Inflammatory macrophage treated with lipopolysaccharide for 1 hour (primary cell): ENCODE results near the gene DNAJB12.
"Not testable (repeated sequence)": the region's sequence is repeated elsewhere in the genome, so short reads cannot be mapped to it uniquely, and the experiment has no call there.

ENCODE experiments used
- DNase-seq, 2 donors: peaks; one replicate each; pipeline ENCODE4 v3.0.0-alpha.2; 2020 to 2022

Gene DNAJB12

GRCh38 chr10:72354356-72355213 lies at the start of gene DNAJB12:
DNAJB12 (minus strand) TSS chr10:72354919; CDS start chr10:72354897, 22 bp downstream.
- peak; percentile 91 to 95 for DNase-seq

DNA sequence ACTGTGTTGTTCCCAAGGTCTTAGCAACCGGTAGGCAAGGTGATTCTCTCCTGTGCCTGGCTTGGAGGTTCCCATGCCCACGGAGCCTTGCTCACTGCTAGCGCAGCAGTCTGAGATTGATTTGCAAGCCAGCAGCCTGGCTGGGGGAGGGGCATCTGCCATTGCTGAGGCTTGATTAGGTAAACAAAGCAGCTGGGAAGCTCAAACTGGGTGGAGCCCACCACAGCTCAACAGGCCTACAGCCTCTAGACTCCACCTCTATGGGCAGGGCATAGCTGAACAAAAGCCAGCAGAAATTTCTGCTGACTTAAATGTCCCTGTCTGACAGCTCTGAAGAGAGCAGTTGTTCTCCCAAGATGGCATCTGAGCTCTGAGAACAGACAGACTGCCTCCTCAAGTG lies 40.9 kb upstream of the DNAJB12 start:
- not testable (repeated sequence) for DNase-seq

- DNase-seq = peak in 1 of 2 donors; percentile 8
These were observed 37.9 kb upstream of the DNAJB12 start for GRCh38 chr10:72392571-72392970.

- no peak for DNase-seq
These were observed 36.0 kb upstream of the DNAJB12 start for GRCh38 chr10:72390764-72391163.

GRCh38 chr10:72389716-72390115 lies 35.0 kb upstream of the DNAJB12 start:
- no peak for DNase-seq

DNA sequence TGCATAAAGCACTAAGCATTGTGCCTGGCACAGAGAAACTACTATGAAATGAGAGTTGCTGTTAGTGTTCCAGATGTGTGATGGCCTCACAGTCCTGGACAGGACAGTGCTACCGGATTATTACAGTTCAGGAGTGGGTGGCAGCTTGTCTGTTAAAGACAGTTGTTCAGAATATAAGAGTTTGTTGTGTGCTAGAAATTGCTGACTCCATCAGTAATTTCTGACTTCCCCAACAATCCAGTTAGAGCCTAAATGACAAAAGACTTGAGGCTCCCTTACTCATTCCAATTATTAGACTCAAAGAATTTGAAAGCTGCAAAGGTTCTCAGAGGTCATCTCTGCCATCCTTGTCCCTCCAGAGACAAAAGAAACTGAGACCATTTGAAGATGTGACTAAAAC lies 34.3 kb upstream of the DNAJB12 start:
- no peak for DNase-seq

- no peak for DNase-seq
These were observed 33.3 kb upstream of the DNAJB12 start for GRCh38 chr10:72388062-72388461.

DNA sequence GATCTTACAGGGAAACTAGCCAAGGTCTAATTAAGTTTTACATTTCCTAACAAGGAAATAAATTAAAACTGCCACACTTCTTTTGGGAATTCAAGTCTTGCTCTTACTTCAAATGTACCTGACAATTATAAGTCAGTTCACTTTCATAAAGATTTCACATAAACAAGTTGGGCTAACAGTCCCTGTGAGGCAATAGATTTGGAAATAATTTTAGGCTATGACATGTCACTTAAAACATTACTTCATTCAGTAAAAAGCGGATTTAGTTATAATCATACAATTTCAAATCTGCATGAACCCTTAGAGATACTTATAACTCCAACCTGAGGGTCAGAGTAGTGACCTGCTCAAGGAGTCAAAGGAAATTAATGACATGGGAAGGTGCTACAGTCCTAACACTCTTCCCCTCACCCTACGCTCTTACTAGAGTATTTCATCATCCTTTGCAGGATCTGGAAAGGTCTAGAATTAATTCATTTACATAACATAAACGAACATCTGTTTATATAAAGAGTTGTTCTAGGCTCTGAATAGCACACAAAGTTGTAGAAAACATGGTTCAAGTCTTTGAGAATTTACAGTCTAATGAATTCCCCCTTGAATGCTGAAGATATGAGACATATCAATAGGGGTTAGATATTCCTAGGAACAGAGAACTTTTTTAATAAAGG lies 32.3 kb upstream of the DNAJB12 start:
- peak in 1 of 2 donors; percentile 45 for DNase-seq

DNA sequence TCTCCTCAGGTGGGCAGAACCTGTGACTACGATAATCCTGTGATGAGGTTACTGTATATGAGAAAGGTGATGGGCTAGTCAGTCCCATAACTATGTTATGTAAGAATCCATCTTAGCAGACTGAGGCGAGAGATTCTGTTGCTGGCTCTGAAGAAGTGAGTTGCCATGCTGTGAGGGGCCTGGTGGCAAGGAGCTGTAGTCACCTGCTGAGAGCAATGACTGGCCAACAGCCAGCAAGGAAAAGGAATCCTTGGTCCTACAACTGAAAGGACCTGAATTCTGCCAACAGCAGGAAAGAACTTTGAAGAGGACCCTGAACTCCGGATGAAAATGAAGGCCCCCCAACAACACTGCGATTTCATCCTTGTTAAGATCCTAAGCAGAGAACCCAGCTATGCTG lies 31.0 kb upstream of the DNAJB12 start:
- DNase-seq = no peak

DNA sequence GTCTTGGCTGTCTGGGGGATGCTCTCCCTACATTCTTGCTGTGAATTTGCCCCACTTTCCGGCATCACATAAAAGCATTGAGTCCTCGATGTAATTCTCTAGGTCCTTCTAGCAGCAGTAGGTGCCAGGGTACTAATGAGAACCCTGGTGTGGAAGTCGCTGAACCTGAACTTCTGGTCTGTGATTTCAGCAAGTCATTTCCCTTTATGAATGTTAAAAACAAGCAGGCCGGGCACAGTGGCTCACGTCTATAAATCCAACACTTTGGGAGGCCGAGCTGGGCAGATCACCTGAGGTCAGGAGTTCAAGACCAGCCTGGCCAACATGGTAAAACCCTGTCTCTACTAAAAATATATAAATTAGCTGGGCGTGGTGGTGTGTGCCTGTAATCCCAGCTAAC lies 30.3 kb upstream of the DNAJB12 start:
- not testable (repeated sequence) for DNase-seq

GRCh38 chr10:72379776-72380175 lies 25.1 kb upstream of the DNAJB12 start:
- no peak for DNase-seq

- no peak for DNase-seq
These were observed 24.3 kb upstream of the DNAJB12 start for GRCh38 chr10:72379062-72379461.

- DNase-seq = no peak
These were observed 20.9 kb upstream of the DNAJB12 start for GRCh38 chr10:72375585-72375984.

DNA sequence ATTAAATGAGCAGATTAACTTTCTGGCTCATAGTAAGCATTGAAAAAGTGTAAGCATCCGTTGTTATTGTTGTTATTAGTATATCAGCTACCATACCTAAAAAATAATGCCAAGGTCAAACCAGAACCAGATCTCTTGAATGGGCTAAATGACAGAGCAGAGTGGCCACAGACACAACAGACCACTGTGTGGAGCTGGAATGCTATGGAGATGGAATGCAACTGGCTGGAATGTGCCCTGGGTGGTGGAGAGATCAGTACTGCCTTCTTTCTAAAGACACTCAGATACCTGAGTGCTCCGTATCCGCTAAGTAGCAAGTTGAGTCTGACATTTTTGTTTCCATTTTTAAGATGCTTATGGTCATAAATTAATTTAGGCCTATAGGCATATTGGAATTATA lies 20.5 kb upstream of the DNAJB12 start:
- DNase-seq = no peak

GRCh38 chr10:72370201-72370722 lies 15.5 kb upstream of the DNAJB12 start:
- no peak for DNase-seq

GRCh38 chr10:72367301-72367960 lies 12.7 kb upstream of the DNAJB12 start:
- no peak for DNase-seq

GRCh38 chr10:72365106-72365895 lies 10.6 kb upstream of the DNAJB12 start:
- no peak for DNase-seq

- DNase-seq = peak; percentile 85 to 93
These were observed 9.6 kb upstream of the DNAJB12 start for GRCh38 chr10:72364239-72364777.

- DNase-seq = no peak
These were observed 2.3 kb upstream of the DNAJB12 start for GRCh38 chr10:72356987-72357386.

DNA sequence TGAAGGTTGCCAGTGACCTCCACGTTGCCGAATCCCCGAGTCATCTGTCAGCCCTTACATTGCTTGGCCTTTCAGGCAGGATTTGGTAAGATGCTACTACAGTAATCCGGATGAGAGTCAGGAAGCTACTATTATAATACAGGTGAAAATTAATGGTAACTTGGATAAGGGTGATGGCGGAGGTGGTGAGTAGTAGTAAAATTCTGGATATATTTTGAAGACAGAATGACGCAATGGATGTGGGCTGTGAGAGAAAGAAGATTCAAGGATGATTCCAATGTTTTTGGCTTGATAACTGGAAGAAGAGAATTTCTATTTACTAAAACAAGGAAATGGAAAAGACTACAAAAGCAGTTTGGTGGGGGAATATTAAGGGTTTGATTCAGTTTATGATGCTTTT lies 1.4 kb upstream of the DNAJB12 start:
- no peak for DNase-seq

- DNase-seq = no peak
These were observed 466 bp upstream of the DNAJB12 start for GRCh38 chr10:72355214-72355555.

DNA sequence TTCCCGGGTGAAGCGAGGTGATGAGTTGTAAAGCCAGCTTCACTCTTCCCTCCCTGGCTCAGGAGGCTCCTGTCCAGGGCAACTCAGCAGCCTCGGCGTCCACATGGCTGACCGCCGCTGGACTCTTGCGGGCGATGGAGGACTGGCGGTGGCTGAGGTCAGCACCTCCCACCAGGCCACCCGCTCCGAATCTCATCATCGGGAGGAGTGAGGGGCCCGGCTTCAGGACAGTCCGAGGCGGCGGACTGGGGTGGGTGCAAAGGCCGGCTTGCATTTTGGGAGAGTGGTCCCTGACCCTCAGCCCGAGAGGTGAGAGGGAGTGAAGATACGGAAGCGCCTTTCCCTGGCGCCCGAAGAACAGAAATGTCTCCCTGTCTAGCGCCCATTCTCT lies 759 bp downstream of the DNAJB12 start:
- DNase-seq = peak in 1 of 2 donors; percentile 27
